Muscle of back (tissue), 11 donors: ENCODE results near the gene RIOK3. TPM values are rescaled to one million over a fixed set of nuclear protein-coding genes. Genes with fewer than 3 reads are reported as not detected.
"Not testable (repeated sequence)": the region's sequence is repeated elsewhere in the genome, so short reads cannot be mapped to it uniquely, and the experiment has no call there.

Experiments
- DNase-seq, 3 donors: peaks; one replicate each; pipeline versions ENCODE4 v3.0.0 to v3.0.0-alpha.2; 2013
- polyA plus RNA-seq, 10 donors: library from polyadenylated mRNA; unstranded; fragments of 120-200 nt; gene quantifications; one replicate each; pipeline ENCODE4 v1.2.1, GENCODE V29; 2013; ENCODE audit not compliant: insufficient read length in 10 of 10

The RIOK3 gene
- polyA plus RNA-seq, 10 donors: 57.2 to 95.2 (median 72.6) TPM

DNA sequence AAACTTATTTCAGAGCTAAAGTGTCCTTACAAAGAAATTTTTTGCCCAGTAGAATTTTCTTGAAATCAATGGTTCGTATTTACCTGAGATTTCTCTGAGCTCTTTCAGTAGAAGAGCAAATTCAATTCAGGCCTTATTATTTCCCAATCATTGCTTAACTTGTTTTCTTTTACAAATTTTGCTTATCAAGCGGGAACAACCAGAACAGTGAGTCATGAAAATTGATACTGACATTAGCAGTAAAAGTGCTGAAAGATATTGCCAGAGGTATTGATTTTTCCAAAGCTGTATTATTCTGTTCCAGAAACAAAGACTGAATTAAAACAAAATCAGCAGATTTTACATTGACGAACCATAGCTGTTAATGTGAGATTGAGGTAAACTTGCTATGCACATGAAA lies 10.1 kb upstream of the RIOK3 start:
- no peak for DNase-seq

DNA sequence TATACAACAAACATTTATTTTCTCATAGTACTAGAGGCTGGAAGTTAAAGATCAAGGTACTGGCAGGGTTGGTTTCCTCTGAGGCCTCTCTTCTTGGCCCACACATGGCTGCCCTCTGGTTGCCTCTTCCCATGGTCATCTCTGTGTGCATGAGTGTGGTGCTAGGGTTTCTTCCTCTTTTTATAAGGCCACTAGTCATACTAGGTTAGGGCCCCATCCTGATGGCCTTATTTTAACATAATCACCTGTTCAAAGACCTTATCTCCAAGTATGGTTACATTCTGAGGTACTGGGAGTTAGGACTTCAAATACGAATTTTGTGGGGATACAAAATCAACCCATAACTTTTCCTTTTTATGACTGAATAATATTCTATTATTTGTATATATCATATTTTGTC lies 4.8 kb upstream of the RIOK3 start:
- DNase-seq: no peak

DNA sequence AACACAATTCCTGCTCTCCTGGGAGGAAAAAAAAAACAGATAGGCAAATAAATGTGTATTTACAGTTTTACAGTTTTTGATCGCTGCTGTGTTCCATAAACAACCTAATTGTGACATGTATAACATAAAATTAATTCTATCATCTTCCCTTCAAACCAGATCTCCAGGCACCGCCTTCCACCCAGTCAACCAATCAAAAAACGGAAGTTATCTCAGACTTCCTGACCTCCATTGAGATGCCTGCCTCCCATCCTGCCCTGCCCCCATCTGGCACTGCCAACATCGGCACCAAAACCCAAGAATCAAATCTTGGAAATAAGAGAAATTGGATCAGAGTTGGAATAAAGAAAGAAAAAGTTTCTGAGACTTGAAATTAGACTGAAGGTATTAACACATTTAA lies 3.1 kb upstream of the RIOK3 start:
- no peak for DNase-seq

DNA sequence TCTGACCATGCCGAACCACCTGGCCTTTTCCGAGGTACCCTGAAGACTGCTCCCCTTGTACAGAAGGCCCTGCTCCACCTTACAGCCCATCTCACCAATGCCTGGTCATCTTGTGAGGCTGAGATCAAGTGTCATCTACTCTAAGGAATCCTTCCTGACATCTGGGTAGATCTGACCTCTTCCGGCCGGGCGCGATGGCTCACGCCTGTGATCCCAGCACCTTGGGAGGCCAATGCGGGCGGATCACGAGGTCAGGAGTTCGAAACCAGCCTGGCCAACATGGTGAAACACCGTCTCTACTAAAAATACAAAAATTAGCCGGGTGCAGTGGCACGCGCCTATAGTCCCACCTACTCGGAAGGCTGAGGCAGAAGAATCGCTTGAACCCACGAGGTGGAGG lies 2.1 kb upstream of the RIOK3 start:
- DNase-seq: no peak

DNA sequence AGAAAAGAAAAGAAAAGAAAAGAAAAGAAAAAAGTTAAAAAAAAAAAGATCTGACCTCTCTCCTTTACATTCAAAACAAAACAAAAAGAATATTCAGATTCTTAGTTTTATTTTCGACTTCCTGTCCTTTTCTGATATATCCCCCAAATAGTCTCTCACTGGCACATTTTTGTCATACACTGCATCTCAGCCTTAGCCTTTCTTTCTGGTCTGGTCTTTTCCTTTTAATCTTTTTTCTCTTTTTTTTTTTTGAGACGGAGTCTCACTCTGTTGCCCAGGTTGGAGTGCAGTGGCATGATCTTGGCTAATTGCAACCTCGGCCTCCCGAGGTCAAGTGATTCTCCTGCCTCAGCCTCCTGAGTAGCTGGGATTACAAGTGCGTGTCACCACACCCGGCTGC lies 1.6 kb upstream of the RIOK3 start:
- DNase-seq: no peak

DNA sequence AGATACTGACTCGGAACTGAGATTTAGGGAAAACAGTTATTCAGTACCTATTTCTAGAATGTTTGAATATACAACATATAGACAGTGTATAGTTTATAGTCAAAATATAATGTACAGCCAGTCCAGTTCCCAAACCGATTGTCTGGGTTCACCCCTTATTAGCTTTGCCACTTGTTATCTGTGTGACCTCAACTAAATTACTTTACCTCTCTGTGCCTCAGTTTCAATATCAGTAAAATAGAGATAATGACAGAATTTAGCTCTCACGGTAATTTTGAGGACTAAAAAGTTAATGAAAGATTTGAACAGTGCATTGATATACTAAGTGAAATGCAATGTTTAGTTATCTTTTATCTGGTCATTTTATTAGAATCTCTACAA lies 750 bp upstream of the RIOK3 start:
- DNase-seq: no peak

DNA sequence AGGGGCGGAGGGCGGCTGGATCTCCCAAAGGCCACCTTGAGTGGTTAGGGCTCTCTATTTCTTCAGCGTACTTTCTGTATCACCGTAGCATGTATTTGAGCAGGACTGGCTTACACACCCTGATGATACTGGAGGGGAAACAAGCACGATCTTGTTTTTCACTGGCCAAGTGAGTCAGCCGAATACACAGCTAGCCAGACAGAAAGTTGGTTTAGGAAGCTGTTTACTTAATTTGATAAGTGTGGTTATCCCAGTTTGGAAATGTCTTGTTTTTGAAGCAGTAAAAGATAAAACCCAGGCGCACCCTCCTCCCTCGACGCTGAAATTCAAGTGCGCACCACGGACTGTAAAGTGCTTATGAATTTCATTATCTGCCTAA lies 582 bp downstream of the RIOK3 start:
- peak in 1 of 3 donors; percentile 12 for DNase-seq

DNA sequence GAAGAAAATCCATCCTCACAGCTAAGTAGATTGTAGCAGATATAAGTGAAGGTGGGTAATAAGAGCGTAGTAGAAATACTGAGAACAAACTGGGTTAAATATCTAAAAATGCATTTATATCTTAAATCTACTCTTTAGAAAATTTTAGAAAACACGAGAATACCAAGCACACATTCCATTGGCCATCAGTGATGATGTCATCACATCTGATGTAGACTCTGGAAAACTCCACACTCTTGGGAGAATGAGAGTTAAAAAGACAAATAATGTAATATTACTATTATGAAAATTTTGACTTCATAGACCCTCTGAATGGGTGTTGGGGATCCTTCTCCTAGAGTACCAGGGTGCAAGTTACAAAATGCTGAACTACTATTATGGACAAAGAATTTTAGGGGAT lies 3.7 kb downstream of the RIOK3 start:
- no peak for DNase-seq

DNA sequence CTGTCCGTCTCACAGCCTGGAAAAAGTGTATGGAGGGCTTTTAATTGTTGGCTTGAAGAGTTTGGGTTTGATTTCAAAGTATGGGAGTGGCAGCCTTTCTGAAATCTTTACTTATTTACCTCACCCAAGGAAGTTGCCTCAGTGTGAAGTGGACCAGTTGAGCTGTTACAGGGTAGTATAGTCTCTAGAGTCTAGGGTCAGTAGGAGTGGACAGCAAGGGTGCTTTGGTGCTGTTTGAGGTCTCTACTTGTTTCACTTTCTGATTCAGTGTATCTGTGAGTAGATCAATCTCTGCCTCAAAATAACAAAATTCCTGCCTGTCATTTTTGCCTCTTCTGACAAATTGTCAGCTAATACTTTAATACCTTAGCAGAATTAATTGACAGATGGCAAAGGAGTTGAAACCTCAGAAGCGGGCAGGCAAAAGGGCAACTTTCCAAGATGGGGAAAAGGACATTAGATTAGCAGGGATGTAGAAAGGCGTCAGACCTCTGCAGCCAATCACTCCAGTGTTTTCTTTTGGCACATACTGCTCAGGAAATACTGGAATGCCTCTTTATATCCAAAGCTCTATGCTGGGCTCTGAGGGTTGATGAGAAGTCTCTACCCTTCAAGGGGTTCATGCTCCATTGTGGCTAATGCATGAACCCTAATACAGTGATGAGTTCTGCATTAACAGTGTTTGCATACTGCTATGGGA lies 5.9 kb downstream of the RIOK3 start:
- DNase-seq: no peak

DNA sequence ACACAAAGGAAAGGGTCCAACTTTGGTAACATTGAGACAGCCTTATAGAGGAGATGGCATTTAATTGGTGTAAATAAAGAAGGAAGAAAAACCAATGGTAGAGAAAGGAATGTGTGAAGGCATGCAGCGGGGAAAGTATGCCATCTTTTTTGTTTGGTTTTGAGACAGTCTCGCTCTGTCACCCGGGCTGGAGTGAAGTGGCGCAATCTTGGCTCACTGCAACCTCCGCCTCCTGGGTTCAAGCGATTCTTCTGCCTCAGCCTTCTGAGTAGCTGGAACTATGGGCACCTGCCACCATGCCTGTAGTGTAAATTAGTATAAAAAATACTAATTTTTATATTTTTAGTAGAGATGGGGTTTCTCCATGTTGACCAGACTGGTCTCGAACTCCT lies 6.4 kb downstream of the RIOK3 start:
- DNase-seq: no peak

DNA sequence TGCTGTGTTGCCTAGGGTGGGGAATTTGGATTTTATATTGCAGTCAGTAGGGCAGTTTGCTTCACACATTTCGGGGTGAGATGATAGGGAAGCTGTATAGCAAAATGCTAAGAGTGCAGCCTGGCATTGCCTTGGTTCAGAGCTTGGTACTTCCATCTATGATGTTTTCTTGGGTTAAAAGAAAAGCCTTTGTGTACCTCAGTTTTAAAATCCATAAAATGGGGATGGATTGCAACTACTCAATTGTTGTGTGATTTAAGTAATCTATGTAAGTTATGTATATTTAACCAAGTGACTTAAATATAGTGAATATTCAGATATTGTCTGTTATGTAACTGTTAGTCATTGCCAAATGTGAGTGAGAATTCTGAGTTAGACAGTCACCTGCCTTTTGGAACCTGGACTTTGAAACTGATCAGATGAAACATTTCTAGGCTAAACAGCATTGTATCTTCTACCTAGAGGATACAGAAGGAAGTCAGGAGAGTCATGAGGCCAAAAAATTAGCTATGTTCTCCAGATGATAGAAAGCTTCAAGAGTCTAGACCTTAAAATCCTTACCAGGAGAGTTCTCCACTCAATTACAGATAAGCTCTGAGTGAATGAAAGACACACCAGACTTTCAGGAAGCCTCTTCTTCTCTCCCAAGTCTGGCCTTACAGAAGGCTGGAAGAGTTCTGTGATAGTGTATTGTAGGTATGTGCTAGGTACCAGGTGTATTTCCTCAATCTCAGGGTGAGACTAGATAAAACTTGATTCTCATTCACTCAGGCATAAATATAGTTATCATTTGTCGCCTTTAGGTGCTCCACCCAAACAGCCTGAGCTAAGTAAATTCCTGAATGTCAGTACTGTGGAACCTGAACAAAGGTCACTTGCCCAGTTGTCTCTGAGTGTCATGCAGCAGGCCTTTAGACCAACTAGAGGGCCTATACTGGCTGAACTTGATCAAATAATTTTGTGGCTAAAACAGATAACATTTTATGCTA lies 7.5 kb downstream of the RIOK3 start:
- DNase-seq: no peak

DNA sequence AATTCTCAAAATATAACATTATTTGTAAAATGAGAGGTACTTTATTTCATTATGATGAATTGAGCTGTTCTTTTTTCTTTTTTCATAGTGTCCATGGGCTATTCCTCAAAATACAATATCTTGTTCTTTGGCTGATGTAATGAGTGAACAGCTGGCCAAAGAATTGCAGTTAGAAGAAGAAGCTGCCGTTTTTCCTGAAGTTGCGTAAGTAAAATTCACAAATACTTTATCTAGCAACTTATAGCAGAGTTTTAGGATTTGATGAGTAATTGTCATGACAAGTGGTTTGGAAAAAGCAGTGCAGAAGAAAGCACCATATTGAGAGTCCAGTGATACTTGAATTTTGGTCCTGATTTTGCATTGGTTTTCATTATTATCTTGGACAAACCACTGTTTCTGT lies 9.8 kb downstream of the RIOK3 start:
- no peak for DNase-seq

DNA sequence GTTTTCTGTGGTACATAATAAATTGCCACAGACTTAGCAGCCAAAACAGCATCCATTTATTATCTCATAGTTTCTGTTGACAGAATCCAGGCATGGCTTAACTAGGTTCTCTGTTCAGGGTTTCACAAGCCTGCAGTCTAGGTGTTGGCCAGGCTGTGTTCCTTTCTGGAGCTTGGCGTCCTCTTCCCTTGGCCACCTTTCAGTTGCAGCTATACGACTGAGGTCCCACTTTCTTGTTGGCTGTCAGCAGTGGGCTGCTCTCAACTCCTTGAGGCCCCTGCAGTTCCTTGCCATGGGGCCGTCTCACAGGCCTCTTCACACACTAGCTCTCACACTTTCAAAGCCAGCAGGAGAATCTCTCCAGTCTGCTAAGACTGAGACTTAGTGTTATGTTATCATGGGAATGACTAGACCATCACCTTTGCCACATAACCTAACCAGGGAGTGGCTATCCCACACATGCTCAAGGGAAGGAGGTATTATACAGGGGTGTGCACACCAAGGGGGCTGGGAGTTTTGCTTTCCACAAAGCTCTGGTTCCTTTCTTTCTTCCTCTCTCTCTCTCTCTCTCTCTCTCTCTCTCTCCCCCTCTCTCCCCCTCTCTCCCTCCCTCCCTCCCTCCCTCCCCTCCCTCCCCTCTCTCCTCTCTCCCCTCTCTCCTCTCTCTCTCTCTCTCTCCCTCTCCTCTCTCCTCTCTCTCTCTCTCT lies 15.8 kb downstream of the RIOK3 start:
- peak in 2 of 3 donors; percentile 29 to 35 for DNase-seq

DNA sequence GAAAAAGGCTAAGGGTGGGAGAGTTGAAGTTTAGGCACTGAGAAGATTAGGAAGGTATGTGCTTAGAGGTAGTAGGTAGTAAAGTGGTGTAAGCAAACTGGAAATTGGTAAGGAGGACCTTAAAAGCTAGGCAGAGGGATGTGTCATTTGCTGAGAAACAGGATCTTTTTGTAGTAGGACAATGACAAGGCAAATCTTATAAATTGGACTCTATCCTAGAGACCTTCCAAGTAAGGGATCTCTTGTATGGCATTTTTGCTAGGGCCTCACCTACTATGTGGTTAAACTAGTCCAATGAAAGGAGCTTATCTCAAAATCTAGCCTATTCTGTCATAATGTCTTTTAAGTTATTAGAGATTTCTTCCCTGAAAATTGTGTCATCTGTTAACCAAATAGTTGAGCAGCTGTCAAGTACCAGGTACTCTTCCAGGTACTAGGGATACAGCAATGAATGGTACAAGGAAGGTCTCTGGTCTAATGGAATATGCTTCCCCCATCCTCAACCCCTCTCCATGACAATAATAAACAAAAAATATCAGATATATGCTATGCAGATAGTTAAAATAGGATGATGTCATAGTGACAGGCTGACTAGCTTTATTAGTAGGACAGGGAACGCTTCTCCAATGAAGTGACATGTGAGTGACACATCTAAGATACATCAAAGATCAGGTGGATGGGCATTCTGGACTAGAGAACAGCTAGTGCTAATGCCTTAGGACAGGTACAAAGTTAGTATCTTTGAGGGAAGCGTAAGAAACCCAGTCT lies 17.7 kb downstream of the RIOK3 start:
- no peak for DNase-seq

DNA sequence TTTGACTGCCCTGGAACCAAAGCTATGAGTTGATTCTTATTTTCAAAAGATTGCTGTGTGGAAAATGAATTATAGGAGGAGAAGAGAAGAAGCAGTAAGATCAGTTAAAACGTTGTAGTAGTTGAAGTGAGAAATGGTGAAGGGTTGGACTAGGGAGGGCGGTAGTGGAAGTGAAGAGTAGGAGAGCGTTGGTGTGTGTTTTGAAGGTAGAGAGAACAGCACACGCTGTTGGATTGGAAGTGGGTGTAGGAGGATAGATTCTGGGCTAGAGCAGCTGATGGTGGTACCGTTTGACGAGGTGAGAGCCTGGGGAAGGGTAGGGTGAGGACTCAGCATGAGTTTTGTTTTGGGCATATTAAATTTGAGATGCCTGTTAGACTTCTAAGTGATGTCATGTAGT lies 18.4 kb downstream of the RIOK3 start:
- DNase-seq: no peak

DNA sequence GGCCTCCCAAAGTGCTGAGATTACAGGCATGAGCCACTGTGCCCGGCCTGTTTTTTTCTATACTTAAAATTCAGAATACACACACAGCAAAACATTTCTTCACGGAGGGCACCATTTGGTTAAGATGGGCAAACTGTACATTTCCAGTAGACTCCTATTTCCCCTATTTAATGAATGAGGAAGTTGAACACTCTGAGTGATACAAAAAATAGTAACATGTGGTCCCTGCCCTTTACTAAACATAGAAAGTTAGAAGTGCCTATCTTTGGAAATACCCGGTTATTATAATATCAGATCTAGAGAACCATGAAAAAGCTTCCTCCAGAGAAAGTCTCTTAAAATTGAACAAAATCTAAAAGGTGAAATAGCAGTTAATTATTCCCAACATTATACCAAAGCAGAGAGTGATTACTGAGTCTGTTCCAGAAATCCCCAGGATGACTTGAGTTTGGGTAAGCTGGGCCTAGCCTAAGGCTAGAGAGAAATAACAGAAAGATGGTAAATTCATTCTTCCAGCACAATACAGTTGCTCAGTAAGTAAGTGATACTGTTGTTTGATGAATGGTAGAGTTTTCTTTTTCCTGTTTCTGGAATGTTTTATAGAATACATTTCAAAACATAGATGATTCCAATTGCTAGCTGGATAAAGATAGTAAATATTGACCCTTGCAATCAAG lies 26.9 kb downstream of the RIOK3 start:
- no peak for DNase-seq

DNA sequence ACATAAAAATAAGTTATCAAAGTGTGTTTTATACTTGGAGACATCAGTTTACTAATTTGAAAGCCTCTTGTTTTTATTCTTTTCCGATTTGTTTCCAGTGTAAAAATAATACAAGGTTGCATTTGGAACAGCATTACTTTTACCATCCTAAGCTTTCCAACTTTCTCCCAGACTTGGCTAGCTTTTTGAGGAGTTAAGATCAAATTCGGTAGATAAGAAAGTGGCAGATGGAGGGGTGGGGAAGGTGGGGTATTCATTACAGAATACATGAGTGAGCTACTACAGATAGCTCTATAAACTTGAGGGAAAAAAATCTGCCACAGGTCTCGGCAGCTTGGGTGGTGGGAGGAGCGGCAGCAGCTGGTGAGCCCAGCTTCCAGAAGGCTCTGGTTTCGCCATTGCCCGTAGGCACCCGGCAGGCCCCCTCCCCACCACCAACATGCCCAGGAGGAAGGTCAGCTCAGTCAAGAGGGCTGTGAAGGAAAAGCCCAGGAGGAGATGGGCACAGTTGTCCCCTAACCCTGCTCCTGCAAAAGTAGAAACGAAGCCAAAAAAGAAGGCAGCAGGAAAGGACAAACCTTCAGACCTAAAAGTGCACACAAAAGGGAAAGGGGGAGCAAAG lies 31.6 kb downstream of the RIOK3 start:
- no peak for DNase-seq

DNA sequence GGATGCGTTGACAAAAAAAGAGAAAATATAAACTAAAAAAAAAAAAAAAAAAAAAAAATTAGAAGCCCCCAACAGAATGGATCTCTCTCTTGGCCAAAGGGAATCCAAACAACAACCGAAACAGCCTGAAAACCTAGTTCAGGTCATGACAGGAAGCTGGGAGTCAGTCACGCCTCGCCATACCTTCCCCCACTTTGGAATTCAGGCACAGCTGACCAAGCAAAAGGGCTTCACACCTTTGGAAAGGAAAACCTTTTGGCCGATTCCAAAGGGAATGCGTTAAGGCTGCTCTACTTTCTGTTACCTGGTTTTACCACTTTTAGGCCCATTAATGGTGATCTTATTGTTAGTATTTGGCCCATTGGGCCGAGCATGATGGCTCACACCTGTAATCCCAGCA lies 32.3 kb downstream of the RIOK3 start:
- no peak for DNase-seq

DNA sequence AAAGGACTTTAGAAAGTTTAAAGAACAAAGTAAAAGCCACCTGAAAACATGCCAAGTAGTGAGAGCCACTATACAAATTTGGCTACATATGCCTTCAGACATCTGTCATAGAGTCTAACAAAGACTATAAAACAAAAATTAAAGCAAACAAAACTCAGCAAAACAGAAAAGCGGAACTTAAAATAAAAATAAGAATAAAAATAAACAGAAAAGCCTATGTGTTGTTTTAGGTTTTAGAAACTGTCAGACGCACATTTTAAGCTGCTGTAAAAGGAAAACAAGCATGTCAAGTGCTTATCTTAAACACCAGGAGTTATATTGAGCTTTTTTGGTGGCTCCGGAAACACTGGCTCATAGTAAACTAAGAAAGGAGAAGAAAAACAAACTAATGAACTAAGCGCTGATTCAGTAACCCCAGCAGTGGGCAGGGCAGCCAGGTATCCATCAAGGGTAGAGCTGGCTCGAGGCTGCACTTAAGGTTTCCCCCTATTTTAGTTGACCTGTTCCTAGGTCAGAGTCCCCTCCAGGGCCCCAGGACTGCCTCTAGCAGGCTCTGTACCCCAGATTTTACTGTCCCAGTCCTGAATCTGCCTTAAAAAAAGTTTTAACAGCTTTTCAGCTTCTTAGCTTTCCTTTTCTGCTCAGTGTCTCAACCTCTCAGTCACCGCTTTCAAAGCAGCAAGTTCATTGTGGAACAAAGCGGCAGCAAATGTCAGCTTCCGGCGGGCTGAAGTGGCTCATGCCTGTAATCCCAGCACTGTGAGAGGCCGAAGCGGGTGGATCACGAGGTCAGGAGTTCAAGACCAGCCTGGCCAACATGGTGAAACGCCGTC lies 34.9 kb downstream of the RIOK3 start:
- peak in 1 of 3 donors; percentile 11 for DNase-seq

DNA sequence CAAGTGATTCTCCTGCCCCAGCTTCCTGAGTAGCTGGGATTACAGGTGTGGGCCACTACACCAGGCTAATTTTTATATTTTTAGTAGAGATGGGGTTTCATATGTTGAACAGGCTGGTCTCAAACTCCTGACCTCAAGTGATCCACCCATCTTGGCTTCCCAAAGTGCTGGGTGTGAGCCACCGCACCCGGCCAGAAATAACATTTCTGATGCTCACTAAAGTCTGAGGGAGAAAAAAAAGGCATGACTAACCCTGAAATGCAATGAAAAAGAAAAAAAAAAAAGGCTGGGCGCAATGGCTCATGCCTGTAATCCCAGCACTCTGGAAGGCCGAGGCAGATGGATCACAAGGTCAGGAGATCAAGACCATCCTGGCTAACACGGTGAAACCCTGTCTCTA lies 36.5 kb downstream of the RIOK3 start:
- DNase-seq: not testable (repeated sequence)
